AG08396 (cell line): ENCODE measurements around the gene MMD2.
"Not testable (repeated sequence)": the region's sequence is repeated elsewhere in the genome, so short reads cannot be mapped to it uniquely, and the experiment has no call there.

Source experiments
- DNase-seq: peaks from one replicate; pipeline ENCODE4 v3.0.0; 2012; ENCODE audit warnings: low spot score, mixed read lengths

Gene MMD2

GRCh38 chr7:4958477-4959301 is at the start of gene MMD2:
MMD2 (minus strand) TSS chr7:4959187; CDS start chr7:4959017, 170 bp downstream.
- DNase-seq, result no peak

GRCh38 chr7:5005066-5005465 is 46.1 kb upstream of the MMD2 start:
- DNase-seq, result no peak

- no peak for DNase-seq
These were observed 42.9 kb upstream of the MMD2 start for GRCh38 chr7:5001911-5002310.

- DNase-seq, result no peak
These were observed 42.0 kb upstream of the MMD2 start for GRCh38 chr7:5001003-5001402.

- no peak for DNase-seq
These were observed 40.5 kb upstream of the MMD2 start for GRCh38 chr7:4999369-4999950.

GRCh38 chr7:4998910-4999309 is 39.9 kb upstream of the MMD2 start:
- no peak for DNase-seq

- DNase-seq, result no peak
These were observed 39.3 kb upstream of the MMD2 start for GRCh38 chr7:4998244-4998643.

- no peak for DNase-seq
These were observed 37.8 kb upstream of the MMD2 start for GRCh38 chr7:4996696-4997222.

- no peak for DNase-seq
These were observed 36.5 kb upstream of the MMD2 start for GRCh38 chr7:4995429-4995969.

- DNase-seq, result no peak
These were observed 34.5 kb upstream of the MMD2 start for GRCh38 chr7:4993471-4993870.

- not testable (repeated sequence) for DNase-seq
These were observed 23.8 kb upstream of the MMD2 start for GRCh38 chr7:4982741-4983140.

- not testable (repeated sequence) for DNase-seq
These were observed 22.4 kb upstream of the MMD2 start for GRCh38 chr7:4981295-4981890.

GRCh38 chr7:4975626-4976025 is 16.6 kb upstream of the MMD2 start:
- not testable (repeated sequence) for DNase-seq

GRCh38 chr7:4973728-4974198 is 14.8 kb upstream of the MMD2 start:
- peak; percentile 91 for DNase-seq

- not testable (repeated sequence) for DNase-seq
These were observed 13.5 kb upstream of the MMD2 start for GRCh38 chr7:4972446-4972845.

- DNase-seq, result no peak
These were observed 6.5 kb upstream of the MMD2 start for GRCh38 chr7:4965295-4966022.

GRCh38 chr7:4964506-4964905 is 5.5 kb upstream of the MMD2 start:
- DNase-seq, result no peak

- DNase-seq, result no peak
These were observed 4.1 kb upstream of the MMD2 start for GRCh38 chr7:4962872-4963775.

GRCh38 chr7:4960363-4960762 is 1.4 kb upstream of the MMD2 start:
- no peak for DNase-seq

GRCh38 chr7:4959893-4960292 is 906 bp upstream of the MMD2 start:
- no peak for DNase-seq

GRCh38 chr7:4959306-4959705 is 319 bp upstream of the MMD2 start:
- no peak for DNase-seq
